ENCODE measurements around the gene SOD3.

DNA sequence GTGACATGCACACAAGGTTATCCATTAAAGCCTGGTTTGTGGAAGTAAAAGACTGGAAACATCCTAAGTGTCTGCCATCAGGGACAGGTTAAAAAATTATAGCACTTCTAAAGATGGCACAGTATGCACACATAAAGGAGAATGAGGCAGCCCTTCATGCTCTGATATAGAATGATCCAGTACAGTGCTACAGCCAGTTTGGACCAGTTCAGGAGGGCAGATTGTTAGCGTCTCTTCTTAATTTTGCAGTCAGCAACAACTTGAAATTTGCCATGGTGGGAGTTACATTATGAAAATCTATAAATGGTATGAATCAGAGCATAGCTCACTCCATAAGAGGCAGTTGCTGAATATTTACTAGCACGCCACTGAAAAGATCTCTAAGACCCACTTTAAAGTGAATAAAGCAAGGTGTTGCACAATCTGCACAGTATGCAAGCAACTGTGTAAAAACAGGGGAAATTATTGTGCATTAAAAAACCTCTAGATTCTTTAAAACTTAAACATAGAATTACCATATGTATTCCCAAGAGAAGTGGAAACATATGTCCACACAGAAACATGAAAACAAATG is 20.3 kb upstream of the SOD3 start:
- TF ChIP-seq, protein P1, sequence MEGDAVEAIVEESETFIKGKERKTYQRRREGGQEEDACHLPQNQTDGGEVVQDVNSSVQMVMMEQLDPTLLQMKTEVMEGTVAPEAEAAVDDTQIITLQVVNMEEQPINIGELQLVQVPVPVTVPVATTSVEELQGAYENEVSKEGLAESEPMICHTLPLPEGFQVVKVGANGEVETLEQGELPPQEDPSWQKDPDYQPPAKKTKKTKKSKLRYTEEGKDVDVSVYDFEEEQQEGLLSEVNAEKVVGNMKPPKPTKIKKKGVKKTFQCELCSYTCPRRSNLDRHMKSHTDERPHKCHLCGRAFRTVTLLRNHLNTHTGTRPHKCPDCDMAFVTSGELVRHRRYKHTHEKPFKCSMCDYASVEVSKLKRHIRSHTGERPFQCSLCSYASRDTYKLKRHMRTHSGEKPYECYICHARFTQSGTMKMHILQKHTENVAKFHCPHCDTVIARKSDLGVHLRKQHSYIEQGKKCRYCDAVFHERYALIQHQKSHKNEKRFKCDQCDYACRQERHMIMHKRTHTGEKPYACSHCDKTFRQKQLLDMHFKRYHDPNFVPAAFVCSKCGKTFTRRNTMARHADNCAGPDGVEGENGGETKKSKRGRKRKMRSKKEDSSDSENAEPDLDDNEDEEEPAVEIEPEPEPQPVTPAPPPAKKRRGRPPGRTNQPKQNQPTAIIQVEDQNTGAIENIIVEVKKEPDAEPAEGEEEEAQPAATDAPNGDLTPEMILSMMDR (IDR thresholded peaks at IDR 0.05), result no peak
- TF ChIP-seq POLR2A (IDR thresholded peaks at IDR 0.05) (no peak), EP300 (IDR thresholded peaks at IDR 0.05) (no peak)

All from sigmoid colon (tissue), 4 donors.